Activated effector memory CD4-positive, alpha-beta T cell treated with anti-CD3 and anti-CD28 coated beads, Interleukin-2, amount 50 U/mL, for 16 hours (primary cell): ENCODE results near the gene WASHC4.
A peak's percentile ranks its signal among the peaks of the same experiment; 100 is the strongest.

ENCODE experiments used
- DNase-seq: peaks from one replicate; pipeline ENCODE4 v3.0.0-alpha.2; 2020

WASHC4 gene

GRCh38 chr12:105107494-105108371 lies at the start of gene WASHC4:
Gene WASHC4, plus strand, starts transcription at chr12:105107731. Its CDS starts 70 bp downstream, at chr12:105107801.
- DNase-seq = peak; percentile 98

DNA sequence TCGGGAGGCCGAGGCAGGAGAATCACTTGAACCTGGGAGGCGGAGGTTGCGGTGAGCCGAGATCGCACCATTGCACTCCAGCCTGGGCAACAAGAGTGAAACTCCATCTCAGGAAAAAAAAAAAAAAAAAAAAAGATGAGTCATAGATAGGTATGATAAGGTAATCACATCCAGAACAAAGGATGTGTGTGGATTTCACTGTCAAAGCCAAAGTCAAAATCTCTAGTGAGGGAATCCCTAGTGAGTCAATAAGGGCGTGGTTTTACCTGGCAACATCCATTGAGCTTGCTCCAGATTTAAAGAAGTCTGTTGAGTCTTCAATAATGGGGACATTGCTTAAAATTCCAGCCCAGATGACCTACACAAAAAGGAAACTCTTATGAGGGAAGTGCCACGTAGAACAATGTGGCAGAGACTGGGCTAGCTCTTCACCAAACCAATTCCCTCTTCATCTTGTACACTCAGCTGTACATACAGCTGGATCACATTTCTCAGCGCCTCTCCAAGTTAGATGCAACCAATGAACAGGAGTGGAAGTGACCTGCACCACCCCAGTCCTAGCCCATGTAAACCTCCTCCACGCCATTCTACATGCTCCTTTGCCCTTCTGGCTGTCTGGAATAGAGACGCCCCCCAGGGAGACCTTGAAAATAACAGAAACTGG lies 46.7 kb upstream of the WASHC4 start:
- no peak for DNase-seq

DNA sequence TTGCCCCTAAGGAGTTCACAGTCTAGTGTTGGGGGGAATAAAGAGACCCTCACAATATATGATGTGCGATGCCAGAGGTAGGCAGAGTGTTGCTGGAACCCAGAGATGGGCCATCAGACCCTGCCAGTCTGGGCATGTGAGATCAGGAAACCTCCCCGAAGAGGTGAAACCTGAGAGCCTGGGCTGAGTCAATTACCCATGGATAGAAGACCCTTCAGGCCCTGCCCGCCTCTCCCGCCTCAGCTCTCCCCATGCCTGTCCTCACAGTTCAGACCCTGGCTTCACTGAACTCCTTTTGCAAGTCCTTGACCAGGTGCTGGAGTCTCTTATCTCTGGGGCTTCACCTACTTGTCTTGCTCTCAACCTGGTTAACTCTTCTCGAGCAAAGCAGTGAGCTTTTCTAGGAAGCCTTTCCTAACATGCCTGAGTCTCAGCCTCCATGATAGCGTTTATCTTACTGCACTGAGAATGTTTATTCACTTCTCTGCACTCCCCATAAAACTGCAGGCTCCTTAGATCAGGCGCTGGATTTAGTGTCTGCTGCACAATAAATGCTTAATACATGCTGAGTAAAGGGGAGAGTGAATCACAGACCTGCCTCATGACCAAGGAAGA lies 42.9 kb upstream of the WASHC4 start:
- no peak for DNase-seq

GRCh38 chr12:105067511-105068031 lies 40.0 kb upstream of the WASHC4 start:
- no peak for DNase-seq

DNA sequence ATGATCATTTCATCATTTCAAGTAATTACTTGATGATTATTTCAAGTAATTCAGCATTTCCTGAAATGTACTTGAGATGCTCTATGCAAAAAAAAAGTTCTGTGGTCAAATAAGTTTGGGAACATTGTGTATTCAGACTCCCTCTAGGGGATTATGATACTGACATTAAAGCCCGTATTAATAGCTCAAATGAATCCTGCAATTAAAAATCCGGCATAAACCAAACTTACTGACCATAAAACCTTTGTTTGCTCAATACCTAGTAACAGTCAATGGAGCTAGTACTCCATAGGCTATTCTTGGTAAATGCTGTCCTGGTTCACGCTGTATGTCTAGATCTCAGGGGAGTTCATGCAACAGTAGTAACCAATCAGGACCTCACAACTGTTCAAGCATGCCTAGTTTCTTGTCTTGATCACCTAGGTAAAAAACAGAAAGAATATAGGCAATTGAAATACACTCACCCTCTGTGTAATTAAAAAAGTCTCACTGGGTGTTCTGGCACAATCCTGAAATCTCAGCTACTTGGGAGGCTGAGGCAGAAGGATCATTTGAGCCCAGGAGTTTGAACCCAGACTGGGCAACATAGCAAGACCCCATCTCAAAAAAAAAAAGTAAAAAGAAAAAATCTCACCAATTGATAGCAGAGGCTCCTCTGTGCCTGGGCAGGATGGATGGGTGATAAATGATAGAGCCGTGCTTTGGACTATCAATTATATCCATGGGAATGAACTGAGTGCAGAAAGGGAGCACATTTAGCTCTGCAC lies 37.4 kb upstream of the WASHC4 start:
- no peak for DNase-seq

DNA sequence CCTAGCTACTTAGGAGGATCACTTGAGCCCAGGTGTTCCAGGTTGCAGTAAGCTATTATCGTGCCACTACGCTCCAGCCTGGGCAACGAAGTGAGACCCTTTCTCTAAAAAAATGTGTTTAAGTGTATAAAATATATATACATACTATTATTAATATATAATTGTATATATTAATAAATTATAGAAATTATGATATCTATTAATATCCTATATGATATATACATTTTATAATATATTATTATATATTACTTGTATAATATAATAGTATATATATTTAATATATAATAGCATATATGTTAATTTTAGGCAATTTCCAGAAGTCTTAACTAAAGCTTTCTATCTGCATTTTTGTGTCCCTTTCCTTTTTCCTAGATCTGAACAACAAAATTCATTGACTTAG lies 35.5 kb upstream of the WASHC4 start:
- DNase-seq = no peak

GRCh38 chr12:105072888-105073488 lies 34.5 kb upstream of the WASHC4 start:
- DNase-seq = no peak

DNA sequence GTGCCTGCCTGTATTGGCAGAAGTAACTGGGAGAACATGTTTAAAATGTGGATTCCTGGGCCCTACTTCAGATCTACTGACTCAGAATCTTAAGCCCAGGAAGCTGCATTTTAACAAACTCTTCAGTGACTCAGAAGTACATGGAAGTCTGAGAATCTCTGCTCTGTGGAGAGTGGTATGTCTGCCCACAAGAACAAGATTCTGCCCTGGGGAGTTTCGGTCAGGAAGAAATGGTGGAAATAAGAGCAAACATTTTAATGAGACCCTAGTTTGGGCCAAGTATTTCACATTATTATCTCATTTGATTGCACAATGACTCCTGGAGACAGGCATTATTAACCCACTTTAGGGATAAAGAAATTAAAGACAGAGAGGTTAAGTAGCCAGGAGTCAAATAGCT lies 31.4 kb upstream of the WASHC4 start:
- no peak for DNase-seq

- no peak for DNase-seq
These were observed 30.6 kb upstream of the WASHC4 start for GRCh38 chr12:105076913-105077312.

- DNase-seq = no peak
These were observed 30.1 kb upstream of the WASHC4 start for GRCh38 chr12:105077435-105077834.

GRCh38 chr12:105078712-105079570 lies 28.6 kb upstream of the WASHC4 start:
- DNase-seq = no peak

GRCh38 chr12:105083031-105083430 lies 24.5 kb upstream of the WASHC4 start:
- no peak for DNase-seq

GRCh38 chr12:105083551-105084105 lies 23.9 kb upstream of the WASHC4 start:
- no peak for DNase-seq

- peak; percentile 81 for DNase-seq
These were observed 23.0 kb upstream of the WASHC4 start, which contains the start of gene ALDH1L2 for GRCh38 chr12:105084251-105085250. Gene ALDH1L2, minus strand, starts transcription at chr12:105084458. Its CDS starts 22 bp downstream, at chr12:105084436.

DNA sequence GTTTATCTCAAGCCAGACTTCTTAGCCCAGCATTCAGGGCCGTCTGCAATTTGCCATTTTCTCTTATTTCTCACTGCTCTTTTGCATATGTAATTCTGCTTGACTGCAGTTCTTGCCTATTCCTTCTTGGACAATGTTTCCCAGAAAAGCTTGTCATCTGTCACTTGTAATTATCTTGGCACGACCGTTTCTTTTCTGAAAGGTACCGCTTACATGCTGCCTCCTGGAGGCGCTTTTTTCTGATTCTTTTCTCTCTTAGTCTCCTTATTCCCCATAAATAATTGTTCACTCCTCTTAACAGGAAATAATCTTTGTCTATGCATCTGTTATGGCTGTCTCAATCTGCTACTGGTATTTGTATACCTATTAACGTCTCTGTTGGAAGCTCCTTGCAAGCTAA lies 22.0 kb upstream of the WASHC4 start:
- DNase-seq = no peak

DNA sequence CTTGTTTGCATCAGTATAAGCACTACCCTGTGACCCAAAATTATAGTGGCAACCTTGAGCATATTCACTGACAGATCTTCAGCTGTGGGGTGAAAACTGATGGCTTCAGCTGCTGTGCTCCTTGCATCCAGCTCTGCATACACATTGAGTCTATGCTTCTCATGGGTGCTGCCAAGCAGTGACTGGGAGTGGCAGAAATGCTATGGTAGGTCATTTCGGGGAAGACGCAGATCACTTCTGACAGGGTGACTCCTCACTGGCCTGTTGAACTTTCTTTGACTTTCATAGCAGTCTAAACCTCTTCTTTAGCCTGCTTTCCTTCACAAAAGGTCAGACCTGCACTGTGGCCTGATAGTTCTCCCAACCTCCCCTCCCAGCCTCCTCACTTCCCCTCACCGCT lies 17.7 kb upstream of the WASHC4 start:
- DNase-seq = no peak

GRCh38 chr12:105090361-105090760 lies 17.2 kb upstream of the WASHC4 start:
- DNase-seq = no peak

DNA sequence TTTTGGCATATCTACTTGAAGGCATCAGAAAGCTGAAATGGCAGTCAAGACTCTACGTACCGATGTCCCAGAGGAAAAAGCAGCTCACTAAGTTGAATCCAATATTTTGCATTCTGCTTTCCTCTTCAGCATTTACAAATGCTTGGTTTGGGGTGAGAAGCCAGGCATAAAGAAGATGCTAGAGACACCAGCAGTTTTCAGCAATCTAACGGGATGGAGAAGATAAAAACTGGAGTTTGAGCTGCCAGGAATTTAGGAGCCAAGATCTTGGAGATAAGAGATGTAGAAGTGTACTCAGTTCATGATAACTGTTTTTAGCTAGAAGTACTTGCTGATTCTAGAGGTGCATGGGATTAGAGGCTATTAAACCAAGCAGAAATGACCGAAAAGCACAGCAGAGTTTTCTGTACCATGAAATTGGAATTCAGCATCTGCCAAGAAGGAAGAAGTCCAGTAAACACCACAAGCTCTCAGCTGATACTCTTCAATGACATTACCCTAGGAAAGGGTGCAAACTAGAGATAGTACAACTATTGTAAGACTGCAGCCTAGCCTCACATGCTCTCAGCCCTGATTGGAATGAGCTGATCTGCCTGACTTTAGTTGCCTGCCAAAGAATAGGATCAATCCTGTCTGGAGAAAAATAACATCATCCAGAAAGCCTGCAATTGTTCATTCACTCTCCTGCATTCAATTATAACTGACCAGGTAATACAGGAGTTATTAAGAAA lies 15.9 kb upstream of the WASHC4 start:
- DNase-seq = no peak

GRCh38 chr12:105092336-105092735 lies 15.2 kb upstream of the WASHC4 start:
- no peak for DNase-seq
